AG04449 (cell line): ENCODE measurements around the gene RANBP10.
"Not testable (repeated sequence)": the region's sequence is repeated elsewhere in the genome, so short reads cannot be mapped to it uniquely, and the experiment has no call there.

Experiments used
- CTCF ChIA-PET: fragments of 350-600 bp; formaldehyde crosslinking; extraction: SDS; loops from one replicate; lab custom pipeline; 2021; ENCODE audit warnings: antibody characterized with exemption; lab: Yijun Ruan, JAX
- POLR2A ChIA-PET: fragments of 400-600, 350-600 bp; formaldehyde crosslinking; extraction: SDS; loops from one replicate; lab custom pipeline; 2020; ENCODE audit warnings: antibody characterized with exemption, inconsistent platforms; lab: Yijun Ruan, JAX
- DNase-seq: peaks from one replicate; pipeline ENCODE4 v3.0.0-alpha.2; 2010; ENCODE audit warnings: low read depth, low spot score
- H3K4me3 ChIP-seq: 2 replicates; pipeline ENCODE4 v1.5.1; 2011; ENCODE audit warnings: low read depth, mild to moderate bottlenecking, control low read depth, low read length
- CTCF ChIP-seq: IDR thresholded peaks from one replicate; pipeline ENCODE4 v1.5.1; 2011; ENCODE audit warnings: mild to moderate bottlenecking, moderate library complexity, low read length, control low read depth, inconsistent platforms; ENCODE audit not compliant: insufficient read depth; ENCODE audit errors: missing control alignments

RANBP10 gene

DNA sequence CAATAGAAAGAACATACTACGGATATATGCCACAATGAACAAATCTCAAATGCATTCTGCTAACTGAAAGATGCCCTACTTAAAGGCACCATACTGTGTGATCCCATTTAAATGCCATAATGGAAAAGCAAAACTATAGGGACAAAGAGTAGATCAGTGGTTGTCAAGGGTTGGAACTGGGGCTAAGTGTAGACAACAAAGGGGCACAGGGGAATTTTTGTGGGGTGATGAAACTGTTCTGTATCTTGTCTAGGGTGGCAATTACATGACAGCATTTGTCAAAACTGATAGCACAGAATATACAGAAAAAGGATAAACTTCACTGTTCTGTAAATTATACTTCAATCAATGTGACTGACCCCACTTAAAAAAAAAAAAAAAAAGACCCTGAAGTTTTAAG, 104.9 kb downstream of the RANBP10 start:
- no peak for DNase-seq
- POLR2A ChIA-PET, result no interaction called here
- CTCF ChIA-PET, result interaction anchor here (1.4 to 1.8 kb wide), 2 partner anchors 115 to 180 kb away, joined by 3 to 5 read pairs; no protein-coding TSS in a partner anchor

GRCh38 chr16:67699265-67699664, 107.1 kb downstream of the RANBP10 start:
- CTCF ChIA-PET, result no interaction called here
- POLR2A ChIA-PET, result no interaction called here
- TF ChIP-seq CTCF, result no peak
- DNase-seq, result no peak
- no peak overlapping the region for H3K4me3 ChIP-seq

More for the DNA sequence above, 104.9 kb downstream of the RANBP10 start:
- TF ChIP-seq CTCF, result no peak
- no peak overlapping the region for H3K4me3 ChIP-seq

DNA sequence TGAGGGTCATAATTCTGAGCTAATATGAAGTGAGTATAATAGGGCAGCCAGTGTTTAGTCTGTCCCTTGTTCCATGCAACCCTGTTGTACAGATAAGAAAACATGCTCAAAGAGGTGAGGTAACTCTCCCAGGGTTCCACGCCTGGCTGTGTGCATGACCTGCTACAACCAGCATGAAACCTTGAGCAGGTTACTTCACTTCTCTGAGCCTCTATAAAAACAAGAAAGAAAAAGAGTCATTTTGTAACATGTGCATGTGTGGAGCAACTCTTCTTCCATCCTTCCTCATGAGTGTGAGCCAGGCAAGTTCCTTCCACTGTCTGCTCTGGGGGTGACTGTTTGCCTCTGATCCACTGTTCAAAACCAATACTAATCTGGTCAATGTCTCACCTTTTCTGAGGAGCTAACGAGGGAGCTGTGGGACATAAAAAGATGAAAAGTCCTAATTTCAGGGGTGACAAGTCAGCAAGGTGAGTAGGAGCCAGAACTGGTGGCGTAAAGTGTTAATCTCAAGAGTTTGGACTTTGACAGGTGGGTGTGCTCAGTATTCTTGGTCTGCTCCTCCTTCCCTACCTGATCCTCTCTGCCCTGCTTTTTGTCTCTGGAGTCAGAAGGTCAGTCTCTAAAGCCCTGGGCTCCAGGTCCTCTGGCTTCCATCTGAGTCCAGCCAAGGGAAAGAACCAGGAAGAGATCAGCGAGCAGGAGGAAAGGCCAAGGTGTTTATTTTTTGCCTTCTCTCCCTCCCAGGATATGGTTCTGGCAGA, 108.8 kb downstream of the RANBP10 start:
- no peak overlapping the region for H3K4me3 ChIP-seq
- no peak for DNase-seq
- ChIA-PET POLR2A (no interaction called here), CTCF (no interaction called here)
- TF ChIP-seq CTCF, result no peak

DNA sequence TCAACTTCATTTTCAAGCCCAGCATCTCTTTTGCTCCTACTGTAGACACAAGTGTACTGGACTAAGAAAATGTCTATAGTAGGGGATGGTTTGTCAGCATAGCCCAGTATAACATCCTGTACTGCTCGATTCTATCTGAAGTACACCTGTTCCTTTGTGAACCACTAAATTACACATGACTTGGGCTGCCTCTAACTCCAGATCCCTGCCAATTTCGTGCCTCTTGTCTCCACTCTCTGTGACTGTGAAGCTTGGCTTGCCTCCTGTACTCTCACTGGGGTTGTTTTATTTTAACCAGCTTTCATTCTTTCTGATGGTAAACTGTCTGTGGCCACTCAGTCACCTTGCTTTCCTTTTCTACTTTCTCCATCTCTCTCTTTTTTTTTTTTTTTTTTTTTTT, 111.7 kb downstream of the RANBP10 start:
- ChIA-PET CTCF (interaction anchor here (0.7 to 2.9 kb wide), 3 partner anchors 9 to 196 kb away, joined by 3 to 9 read pairs (median 4); no protein-coding TSS in a partner anchor), POLR2A (no interaction called here)
- no peak for DNase-seq
- TF ChIP-seq CTCF, result no peak
- no peak overlapping the region for H3K4me3 ChIP-seq

GRCh38 chr16:67693517-67694285, 112.7 kb downstream of the RANBP10 start:
- POLR2A ChIA-PET, result not testable (repeated sequence)
- CTCF ChIA-PET, result interaction anchor here (2.9 kb wide), 1 partner anchor 26 kb away, joined by 9 read pairs; no protein-coding TSS in a partner anchor

GRCh38 chr16:67685388-67686112, 120.8 kb downstream of the RANBP10 start:
- H3K4me3 ChIP-seq, result no peak overlapping the region
- no peak for TF ChIP-seq CTCF
- POLR2A ChIA-PET, result no interaction called here
- CTCF ChIA-PET, result interaction anchor here (10.7 kb wide), 1 partner anchor 16 kb away, joined by 87 read pairs; the partner anchor contains the start of genes C16orf86 and ENKD1
- DNase-seq, result no peak

More at GRCh38 chr16:67693517-67694285, 112.7 kb downstream of the RANBP10 start:
- H3K4me3 ChIP-seq, DNase-seq: not testable (repeated sequence)
